Tibial nerve (tissue), 4 donors: Measurements from ENCODE around the gene PHF11.

Experiments used
- EP300 ChIP-seq, 2 donors: sonication (generic); formaldehyde crosslinking; IDR thresholded peaks; one replicate each; pipeline ENCODE4 v1.6.1; 2017; ENCODE audit warnings: antibody characterized with exemption in 2 of 2, mild to moderate bottlenecking in 1 of 2
- POLR2A ChIP-seq, 2 donors: fragments of 450-650 bp; IDR thresholded peaks; one replicate each; pipeline ENCODE4 v1.6.1; 2017; ENCODE audit warnings: antibody characterized with exemption in 2 of 2, mild to moderate bottlenecking in 2 of 2, moderate library complexity in 2 of 2
- TF ChIP-seq, protein P1 (sequence below), 5 experiments: fragments of 200-600 bp in 3 of 5; fragments of 450-650 bp in 2 of 5; sonication (generic) in 3 of 5; IDR thresholded peaks; one replicate each; pipeline ENCODE4 v1.5.1; 2016 to 2019; ENCODE audit warnings: antibody characterized with exemption in 5 of 5, mild to moderate bottlenecking in 3 of 5, moderate library complexity in 2 of 5

GRCh38 chr13:49569993-49570689 lies 74.4 kb downstream of the PHF11 start:
- TF ChIP-seq POLR2A (IDR thresholded peaks at IDR 0.05) = no peak
- TF ChIP-seq, protein P1, sequence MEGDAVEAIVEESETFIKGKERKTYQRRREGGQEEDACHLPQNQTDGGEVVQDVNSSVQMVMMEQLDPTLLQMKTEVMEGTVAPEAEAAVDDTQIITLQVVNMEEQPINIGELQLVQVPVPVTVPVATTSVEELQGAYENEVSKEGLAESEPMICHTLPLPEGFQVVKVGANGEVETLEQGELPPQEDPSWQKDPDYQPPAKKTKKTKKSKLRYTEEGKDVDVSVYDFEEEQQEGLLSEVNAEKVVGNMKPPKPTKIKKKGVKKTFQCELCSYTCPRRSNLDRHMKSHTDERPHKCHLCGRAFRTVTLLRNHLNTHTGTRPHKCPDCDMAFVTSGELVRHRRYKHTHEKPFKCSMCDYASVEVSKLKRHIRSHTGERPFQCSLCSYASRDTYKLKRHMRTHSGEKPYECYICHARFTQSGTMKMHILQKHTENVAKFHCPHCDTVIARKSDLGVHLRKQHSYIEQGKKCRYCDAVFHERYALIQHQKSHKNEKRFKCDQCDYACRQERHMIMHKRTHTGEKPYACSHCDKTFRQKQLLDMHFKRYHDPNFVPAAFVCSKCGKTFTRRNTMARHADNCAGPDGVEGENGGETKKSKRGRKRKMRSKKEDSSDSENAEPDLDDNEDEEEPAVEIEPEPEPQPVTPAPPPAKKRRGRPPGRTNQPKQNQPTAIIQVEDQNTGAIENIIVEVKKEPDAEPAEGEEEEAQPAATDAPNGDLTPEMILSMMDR (IDR thresholded peaks at IDR 0.05) = no peak
- no peak for TF ChIP-seq EP300 (IDR thresholded peaks at IDR 0.05)
